ENCODE measurements around the gene PDLIM5.
A peak's percentile ranks its signal among the peaks of the same experiment; 100 is the strongest.
"Not testable (repeated sequence)": the region's sequence is repeated elsewhere in the genome, so short reads cannot be mapped to it uniquely, and the experiment has no call there.

Gene PDLIM5, protein sequence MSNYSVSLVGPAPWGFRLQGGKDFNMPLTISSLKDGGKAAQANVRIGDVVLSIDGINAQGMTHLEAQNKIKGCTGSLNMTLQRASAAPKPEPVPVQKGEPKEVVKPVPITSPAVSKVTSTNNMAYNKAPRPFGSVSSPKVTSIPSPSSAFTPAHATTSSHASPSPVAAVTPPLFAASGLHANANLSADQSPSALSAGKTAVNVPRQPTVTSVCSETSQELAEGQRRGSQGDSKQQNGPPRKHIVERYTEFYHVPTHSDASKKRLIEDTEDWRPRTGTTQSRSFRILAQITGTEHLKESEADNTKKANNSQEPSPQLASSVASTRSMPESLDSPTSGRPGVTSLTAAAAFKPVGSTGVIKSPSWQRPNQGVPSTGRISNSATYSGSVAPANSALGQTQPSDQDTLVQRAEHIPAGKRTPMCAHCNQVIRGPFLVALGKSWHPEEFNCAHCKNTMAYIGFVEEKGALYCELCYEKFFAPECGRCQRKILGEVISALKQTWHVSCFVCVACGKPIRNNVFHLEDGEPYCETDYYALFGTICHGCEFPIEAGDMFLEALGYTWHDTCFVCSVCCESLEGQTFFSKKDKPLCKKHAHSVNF
- total RNA-seq: 98.2 to 219 (median 148) reads per million in 18 experiments

DNA sequence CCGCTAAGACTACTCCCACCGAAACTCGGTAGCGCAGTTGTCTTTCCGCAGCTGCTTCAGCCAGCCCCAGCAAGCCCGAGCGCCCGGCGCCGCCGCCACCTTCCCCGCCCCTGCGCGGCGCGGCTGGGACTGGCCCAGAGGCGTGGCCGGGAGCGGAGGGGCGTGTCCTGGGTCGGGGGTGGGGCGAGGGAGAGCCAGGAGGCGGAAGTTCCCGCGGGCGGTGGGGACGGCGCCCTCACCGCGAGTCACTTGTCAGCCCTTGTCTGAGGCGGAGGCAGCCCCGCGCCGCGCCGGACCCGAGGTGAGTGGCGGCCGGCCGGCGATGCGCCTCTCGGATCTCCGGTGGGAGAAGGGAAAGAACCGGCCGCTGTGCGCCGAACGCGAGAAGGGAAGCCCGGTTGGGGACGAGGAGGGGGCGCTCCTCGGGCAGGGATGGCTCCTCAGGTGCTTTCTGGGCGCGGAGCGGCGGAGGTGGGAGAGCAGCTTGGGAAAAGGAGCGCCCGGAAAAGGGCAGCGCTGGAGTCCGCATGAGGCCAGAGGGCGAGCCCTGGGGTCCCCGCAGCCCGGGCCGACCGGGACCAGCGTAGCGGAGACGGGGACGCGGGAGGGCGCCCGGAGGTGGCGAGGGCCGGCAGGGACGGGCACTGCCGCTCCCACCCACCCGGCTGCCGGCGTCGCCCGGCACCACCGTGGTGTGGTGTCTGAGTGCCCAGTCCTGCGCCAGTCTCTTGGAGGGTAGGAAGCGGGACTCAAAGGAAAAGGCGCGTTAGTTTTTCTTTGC lies at the start of gene PDLIM5:
Gene PDLIM5 (plus strand): TSS at position 248 of the 781 bp plus-strand sequence. CDS start 3,347 bp downstream, outside the sequence.
- DNase-seq: peak; percentile 89 to 93

DNA sequence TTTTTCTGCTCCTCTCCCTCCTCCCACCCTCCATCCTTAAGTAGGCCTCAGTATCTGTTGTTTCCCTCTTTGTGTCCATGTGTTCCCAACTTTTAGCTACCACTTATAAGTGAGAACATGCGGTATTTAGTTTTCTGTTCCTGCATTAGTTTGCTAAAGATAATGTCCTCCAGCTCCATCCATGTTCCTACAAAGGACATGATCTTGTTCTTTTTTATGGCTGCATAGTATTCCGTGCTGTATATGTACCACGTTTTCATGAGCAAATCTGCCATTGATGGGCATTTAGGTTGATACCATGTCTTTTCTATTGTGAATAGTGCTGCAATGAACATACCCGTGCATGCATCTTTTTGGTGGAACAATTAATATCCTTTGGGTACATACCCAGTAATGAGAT lies 49.3 kb upstream of the PDLIM5 start:
- not testable (repeated sequence) for DNase-seq

DNA sequence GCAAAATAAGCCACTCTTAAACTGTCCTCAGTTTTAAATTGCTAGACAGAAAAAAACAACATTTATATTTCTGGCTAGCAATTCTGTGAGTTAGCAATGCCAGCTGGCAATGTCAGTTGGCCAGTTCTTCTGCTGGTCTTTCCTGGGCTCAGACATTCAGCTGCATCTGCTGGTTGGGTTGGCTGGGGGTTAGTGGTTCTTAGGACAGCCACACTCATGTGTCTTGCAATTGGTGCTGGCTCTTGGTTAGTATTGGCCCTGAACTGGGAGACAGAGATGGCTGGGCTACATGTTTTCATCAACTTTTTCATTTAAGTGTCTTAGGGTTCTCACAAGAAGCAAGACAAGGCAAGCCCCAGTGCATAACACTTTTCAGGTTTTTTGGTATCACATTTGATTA lies 48.0 kb upstream of the PDLIM5 start:
- DNase-seq: no peak

DNA sequence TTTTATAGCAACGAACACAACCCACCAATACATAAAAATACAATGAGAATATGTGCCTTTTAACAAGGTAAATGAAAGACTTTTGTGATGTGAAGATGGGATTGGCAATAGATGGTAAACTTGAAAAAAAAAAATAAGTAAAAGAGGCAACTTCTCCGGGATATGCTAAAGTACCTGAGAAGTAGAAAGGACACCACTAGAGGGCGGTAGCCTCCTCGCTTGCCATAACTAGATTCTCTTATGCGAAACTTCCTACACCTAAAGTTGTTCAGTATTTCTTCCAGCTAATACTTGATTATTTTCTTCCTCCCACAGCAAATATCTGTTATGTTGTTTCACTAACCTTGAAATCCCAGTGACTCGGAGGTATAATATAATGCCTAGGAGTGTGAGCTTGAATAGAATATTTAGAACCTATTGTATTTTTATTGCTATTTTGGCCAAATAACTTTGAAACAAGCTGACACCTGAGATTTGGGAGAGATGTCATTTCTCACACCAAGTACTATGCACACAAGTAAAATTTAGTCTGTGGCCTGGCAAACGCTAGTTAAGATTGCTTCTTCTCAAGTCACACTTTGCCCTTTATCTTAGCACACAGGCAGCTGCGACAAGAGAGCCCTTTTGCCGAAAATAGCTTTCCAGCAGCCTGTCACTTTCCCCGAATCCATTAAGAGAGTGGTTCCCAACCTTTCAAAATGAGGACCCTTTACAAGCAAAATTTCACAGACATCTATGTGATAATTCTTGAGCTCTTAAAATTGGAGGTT lies 44.9 kb upstream of the PDLIM5 start:
- peak; percentile 84 to 89 for DNase-seq

DNA sequence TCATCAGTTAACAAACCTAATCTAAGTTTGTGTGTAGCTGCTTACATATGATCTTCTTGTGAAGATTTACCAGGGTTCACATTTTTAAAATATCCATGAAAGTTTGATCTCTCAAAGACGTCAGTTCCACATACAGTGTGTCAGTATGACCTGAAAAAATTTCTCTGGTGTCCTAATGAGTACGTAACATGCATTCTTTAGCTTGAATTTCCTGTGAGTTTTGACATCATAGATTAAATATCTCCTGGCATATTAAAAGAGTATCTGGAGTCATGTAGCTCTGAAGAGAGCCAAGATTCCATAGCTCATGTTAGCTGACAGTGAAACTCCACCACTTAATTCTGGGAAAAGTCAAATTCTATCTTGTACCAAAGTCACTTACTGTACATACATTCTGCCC lies 43.9 kb upstream of the PDLIM5 start:
- DNase-seq: no peak

DNA sequence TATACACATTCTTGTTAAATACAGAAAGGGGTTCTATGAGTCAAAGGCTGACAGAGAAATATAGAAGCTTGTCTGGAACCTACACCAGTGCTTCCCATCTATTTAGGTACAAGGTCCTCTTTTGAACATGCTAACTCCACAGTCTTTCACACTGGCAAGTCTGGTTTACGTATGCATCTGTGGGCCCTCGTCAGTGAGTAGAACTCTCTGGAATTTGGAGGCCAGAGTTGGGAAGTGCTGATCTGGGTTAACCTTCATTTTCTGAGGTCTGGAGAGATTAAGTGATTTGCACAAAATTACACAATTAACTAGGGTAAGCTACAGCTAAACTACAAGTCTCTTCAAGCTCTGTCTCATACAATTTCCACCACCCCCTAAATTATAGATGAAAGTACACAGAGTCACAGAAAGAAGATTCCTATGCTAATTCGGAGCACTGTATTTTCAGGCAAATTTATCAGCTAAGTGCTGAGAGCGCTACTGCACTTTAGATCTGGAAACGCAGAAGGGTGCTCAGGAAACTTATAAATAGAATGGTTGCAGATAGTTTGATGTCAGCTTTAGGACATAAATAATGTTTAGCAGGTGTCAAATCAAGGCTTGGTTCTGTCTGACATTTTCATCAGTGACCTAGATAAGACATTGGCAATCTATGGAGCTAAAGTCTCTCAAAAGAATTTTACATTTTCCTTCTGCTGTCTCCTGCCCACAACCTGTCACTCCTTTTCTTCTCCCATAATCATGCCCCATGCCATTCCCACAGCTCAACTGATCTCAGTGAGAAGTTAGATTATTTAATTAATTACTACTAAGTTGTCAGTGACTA lies 43.0 kb upstream of the PDLIM5 start:
- DNase-seq: no peak

DNA sequence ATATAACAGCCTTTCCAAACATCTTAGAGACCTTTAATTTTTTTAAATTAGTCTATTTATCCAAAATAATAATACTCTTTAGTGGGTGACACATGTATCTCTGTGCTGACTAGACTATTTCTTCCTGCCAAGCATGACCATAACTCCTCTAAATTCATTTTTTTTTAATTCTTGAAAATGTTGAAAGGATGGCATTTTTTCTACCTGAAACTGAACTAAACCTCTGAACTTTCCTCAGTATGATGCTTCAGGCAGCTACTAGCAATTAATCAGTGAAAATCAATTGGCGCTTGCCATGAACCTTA lies 42.4 kb upstream of the PDLIM5 start:
- DNase-seq: no peak

DNA sequence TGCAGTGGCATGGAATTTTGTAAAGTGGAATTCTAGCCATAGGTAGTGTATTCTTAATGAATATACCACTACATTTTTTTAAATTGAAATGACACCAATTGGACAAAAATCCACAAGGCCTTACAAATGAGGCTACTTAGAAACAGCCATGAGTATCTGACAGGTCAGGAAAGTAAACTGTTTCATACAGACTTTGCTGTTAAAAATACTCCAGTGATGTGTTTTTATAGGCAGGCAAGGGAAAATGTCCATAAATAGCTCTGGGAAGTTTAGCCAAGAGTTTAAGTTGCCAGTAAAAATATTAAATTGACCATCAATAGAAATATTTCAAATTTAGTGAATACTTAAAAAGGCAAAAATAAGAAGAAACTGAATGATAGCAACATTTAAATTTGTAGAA lies 41.8 kb upstream of the PDLIM5 start:
- no peak for DNase-seq

DNA sequence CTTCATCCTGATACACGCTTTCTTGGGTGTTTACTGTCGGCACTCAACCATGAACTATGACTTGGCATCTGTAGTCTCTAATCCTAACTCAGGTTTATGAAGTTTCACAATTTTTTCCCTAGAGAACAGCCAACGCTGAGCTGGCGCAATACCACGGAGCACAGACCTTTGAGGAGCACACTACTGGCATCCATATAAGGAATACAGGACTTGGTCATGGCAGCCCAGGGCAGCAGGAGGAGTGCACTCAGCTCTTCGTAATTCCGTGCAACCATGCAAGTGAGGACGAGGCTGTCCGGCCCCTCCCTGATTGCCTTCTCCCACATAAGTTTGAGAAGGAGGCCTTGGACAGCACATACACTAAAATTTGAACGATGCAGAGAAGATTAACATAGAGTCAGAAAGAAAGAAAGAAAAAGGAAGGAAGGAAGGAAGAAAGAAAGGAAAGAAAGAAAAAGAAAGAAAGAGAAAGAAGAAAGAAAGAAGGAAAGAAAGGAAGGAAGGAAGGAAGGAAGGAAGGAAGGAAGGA lies 41.0 kb upstream of the PDLIM5 start:
- no peak for DNase-seq

DNA sequence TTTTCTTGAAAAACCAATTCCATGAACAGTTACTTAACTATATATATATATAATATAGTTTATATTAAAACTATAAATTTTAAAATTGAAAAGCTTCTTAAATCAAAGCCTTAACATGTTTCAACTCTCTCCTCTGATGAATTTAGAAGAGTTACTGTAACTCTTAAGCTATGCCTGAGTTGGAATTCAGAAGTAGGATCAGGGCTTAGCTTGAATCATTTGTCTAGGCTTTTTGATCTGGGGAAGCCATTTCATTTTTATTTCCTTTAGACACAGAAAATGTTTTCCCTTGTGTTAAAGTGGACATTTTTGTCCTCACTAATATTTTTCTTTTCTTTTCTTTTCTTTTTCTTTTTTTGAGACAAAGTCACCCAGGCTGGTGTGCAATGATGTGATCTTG lies 40.4 kb upstream of the PDLIM5 start:
- no peak for DNase-seq

DNA sequence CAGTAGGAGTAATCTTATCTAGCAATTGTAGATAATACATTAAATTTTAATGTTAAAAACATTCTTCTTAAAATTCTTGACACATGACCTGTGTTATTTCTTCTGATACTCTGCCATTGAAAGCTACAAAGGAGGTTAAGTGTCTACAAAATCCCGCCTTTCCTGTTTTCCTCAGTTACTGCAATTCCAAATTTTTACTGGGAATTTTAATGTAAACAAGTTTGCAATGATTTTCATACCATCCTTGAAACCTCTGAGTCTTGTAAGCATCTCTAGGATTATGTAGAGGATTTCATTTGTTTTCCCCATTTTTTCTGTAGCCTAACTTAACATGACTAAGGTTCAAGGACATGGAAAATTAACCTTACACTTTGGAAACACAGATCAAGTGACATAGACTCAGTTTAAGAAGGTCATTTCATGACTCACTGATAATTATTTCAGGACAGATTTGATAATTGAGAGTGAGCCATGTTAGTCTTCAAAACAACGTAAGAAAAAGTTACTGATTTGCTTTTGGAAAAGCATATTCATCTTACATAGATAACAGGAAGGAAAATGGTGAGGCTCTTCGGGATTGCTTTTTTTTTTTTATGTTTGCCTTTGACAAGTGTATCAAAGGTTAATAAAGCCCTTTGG lies 39.6 kb upstream of the PDLIM5 start:
- DNase-seq: no peak

DNA sequence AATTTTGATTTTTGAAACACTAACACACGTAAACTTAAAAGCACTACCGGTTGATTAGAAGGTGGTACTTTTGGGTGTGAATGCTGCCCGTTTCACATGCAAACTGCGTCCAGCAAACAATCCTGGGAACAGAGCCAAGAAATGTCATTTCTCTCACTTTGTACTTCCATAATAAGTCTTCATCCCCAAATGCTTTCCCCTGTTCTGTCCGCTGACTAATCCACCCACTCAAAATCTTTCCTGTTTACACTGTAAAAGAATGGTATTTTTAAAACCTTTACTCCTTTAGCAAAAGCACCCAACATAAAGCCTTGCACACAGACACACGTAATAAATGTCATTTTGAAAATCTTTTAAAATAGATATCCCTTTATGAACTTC lies 39.1 kb upstream of the PDLIM5 start:
- peak; percentile 12 to 26 for DNase-seq

DNA sequence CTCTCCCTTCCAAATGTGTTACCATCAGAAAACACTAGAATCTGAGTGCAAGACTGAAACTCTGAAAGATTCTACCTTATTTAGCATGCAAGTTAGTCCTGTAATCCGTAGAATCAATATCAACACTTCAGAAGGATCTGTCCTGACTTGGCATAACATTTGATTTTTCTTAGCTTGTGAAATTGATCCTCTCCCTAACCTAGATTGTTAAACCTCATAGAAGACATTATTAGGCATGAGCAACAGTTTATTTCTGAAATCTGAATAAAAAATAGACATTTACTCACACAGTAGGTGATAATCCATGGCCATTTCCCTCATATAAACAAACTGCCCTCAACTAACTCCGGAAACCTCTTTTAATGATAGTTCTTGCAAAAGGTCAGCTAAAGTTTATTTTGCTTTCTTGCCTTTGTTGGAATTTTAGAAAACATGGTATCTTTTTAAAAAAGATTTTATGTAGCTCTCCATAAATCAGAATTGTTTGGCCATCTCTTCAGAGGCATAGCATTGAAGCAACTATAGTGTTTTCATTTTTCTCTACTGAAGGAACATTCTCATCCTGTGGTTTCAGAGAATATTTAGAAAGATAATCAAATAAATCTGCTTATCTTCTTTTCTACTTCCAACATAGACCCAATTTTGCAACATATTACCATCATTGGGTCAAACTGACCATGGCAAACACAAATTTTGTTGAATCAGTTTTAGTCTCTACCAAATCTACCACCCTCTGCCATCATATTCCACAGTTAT lies 38.5 kb upstream of the PDLIM5 start:
- no peak for DNase-seq

DNA sequence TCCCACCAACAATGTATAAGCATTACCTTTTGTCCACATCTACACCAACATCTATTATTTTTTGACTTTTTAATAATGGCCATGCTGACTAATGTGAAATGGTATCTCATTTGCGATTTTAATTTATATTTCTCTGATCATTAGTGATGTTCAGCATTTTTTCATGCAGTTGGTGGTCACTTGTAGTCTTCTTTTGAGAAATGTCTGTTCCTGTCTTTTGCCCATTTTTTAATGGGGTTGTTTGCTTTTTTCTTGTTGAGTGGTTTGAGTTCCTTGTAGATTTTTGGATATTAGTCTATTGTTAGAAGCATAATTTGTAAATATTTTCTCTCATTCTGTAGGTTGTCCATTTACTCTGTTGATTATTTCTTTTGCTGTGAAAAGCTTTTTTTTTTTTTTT lies 36.8 kb upstream of the PDLIM5 start:
- no peak for DNase-seq

DNA sequence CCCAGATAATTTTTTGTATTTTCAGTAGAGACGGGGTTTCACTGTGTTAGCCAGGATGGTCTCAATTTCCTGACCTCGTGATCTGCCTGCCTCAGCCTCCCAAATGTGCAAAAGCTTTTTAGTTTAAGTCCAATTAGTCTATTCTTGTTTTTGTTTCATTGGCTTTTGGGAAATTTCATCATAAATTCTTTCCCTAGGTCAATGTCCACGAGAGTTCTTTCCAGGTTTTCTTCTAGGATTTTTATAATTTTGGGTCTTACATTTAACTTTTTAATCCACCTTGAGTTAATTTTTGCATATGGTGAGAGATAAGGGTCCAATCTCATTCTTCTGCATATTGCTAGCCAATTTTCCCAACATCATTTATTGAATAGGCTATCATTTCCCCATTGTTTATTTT lies 36.3 kb upstream of the PDLIM5 start:
- DNase-seq: no peak

DNA sequence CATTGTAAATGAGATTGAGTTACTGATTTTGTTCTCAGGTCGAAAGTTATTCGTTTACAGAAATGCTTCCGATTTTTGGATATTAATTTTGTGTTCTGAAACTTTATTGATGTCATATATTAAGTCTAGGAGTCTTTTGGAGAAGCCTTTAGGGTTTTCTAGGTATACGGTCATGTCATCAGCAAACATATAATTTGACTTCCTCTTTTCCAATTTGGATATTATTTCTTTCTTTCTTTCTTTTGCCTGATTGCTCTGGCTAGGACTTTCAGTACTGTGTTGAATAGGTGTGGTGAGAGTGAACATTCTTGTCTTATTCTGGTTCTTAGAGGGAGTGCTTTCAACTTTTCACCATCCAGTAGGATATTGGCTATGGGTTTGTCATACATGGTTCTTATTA lies 35.4 kb upstream of the PDLIM5 start:
- no peak for DNase-seq

DNA sequence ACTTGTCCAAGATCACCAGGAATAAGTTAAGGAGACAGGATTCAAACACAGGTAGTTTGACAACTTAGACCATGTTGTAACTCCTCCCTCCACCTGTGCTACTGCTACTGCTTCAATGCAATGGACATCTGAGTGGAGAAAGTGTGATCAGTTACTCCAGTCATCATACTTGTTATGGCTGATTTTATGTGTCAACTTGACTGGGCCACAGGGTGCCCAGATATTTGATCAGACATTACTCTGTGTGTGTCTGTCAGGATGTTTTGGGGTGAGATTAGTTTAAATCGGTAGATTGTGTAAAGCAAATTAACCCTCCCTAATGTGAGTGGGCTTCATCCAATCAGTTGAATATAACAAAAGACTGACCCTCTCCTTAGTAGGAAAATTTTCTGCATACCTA lies 34.8 kb upstream of the PDLIM5 start:
- no peak for DNase-seq

DNA sequence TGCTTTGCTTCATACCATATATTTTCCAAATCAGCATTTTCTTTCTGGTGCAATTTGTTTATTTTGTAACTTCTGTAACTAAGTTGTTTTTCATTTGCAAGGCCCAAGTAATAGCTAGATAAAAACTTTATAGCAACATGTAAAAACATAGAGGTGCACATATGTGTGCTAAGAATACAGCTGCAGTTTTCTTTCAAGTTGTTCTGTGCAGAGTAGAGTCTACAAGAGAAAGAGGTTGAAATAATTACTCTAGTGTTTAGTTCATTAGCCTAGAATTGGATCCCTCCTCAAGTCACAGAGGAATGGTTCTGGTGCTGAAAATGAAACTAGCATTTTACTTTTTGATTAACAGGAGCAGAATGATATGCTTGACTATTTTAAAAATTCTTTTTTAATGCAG lies 32.2 kb upstream of the PDLIM5 start:
- DNase-seq: no peak

DNA sequence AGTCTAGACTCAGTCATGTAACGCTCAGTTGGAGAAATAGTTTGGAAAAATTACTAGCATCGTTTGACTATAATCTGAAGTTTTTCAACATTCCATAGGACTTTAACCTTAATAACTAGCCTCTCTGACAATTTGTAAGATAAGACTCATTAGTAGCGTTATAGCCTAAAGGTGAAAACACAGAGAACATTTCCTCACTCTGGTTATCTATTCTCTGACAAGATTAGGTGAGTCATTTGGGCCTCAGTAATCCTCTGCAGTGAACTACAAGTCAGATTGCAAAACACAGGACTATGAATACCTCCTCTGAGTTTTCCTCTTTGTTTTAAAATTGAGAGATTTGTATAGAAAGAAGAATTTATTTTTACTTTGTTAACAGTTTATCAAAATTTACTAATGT lies 31.8 kb upstream of the PDLIM5 start:
- DNase-seq: no peak

DNA sequence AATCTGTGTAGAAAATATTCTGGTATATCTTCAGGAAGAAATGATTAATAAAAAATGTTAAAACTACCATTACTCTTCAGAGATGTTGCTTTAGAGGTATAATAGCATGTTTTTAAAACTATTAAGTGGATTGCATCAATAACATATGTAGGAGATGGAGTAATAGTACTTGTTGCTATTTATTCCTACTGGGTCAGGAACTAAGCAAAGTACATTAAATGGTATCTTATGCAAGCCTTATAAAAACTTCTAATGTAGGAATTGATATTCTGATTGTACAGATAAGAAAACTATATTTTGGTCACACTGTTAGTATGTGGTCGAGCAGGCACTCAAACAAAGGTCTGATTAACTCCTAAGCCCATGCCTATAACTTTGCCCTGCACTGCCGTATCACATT lies 31.4 kb upstream of the PDLIM5 start:
- no peak for DNase-seq

DNA sequence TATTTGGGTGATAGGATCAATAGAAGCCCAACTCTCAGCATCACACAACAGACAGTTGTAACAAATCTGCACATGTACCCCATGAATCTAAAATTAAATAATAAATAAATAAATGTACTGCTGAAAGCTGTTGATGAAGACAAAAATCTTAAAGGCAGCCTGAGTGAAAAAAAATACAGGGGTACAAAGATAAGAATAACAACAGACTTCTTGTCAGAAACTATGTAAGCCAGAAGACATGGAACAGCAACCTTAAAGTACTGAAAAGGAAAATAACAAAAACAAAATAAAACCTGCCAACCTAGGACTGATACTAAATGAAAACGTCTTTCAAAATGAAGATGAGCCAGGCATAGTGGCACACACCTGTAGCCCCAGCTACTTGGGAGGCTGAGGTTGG lies 25.0 kb upstream of the PDLIM5 start:
- no peak for DNase-seq
